Spinal cord (tissue), 10 donors: ENCODE results near the gene CHD2. TPM values are rescaled to one million over a fixed set of nuclear protein-coding genes. Genes with fewer than 3 reads are reported as not detected.

Source experiments
- DNase-seq, 6 donors: peaks; one replicate each; pipeline versions ENCODE4 v3.0.0 to v3.0.0-alpha.2; 2013 to 2015; ENCODE audit warnings: low spot score in 6 of 6, low read depth in 4 of 6
- H3K27ac ChIP-seq: one replicate; pipeline ENCODE4 v1.5.1; 2013; ENCODE audit warnings: low read depth, low read length, control low read depth
- H3K27me3 ChIP-seq: one replicate; pipeline ENCODE4 v1.6.1; 2013; ENCODE audit warnings: low read length; ENCODE audit not compliant: control insufficient read depth, insufficient read depth
- H3K36me3 ChIP-seq: one replicate; pipeline ENCODE4 v1.6.1; 2013; ENCODE audit warnings: low read length; ENCODE audit not compliant: control insufficient read depth, insufficient read depth
- H3K4me1 ChIP-seq: one replicate; pipeline ENCODE4 v1.6.1; 2013; ENCODE audit warnings: low read length; ENCODE audit not compliant: control insufficient read depth, insufficient read depth
- H3K4me3 ChIP-seq: one replicate; pipeline ENCODE4 v1.5.1; 2013; ENCODE audit warnings: low read depth, low read length, control low read depth
- H3K9me3 ChIP-seq: one replicate; pipeline ENCODE4 v1.6.1; 2013; ENCODE audit warnings: low read length; ENCODE audit not compliant: control insufficient read depth, insufficient read depth
- WGBS: methylation state at CpG from one replicate; pipeline ENCODE4 v1.1.5; 2013; ENCODE audit warnings: missing lambda C conversion rate; ENCODE audit not compliant: insufficient coverage; 5-methylcytosine and 5-hydroxymethylcytosine counted together
- polyA plus RNA-seq, 2 donors: library from polyadenylated mRNA; unstranded; fragments of 120-200 nt; gene quantifications; one replicate each; pipeline ENCODE4 v1.2.1, GENCODE V29; 2013; ENCODE audit not compliant: insufficient read length in 2 of 2
- total RNA-seq, 2 donors: library from RNA; depleted of rRNA in 1 of 2; stranded (reverse); fragments of 120-200 nt in 1 of 2; fragments of >200 nt in 1 of 2; gene quantifications; one replicate each; pipeline versions ENCODE4 v1.2.3 to v1.2.4, GENCODE V29; 2013 to 2014
- donor health status: healthy.

Gene CHD2
- total and polyA plus RNA-seq, 4 donors = 102 to 174 (median 105) TPM

- 71% methylated on average over 4 of the region's 5 CpGs for WGBS
- no peaks in the 10 kb centered on the region for H3K9me3 ChIP-seq
- no peaks in the 10 kb centered on the region for H3K36me3 ChIP-seq
- H3K4me3 ChIP-seq = no peak overlapping the region
- no peaks in the 10 kb centered on the region for H3K27me3 ChIP-seq
- H3K27ac ChIP-seq = no peak overlapping the region
- DNase-seq = no peak
- H3K4me1 ChIP-seq = peaks cover 10% of the 10 kb centered on the region
Observed at GRCh38 chr15:92878593-92879053, 21.5 kb upstream of the CHD2 start.

GRCh38 chr15:92879949-92880725 is 20.0 kb upstream of the CHD2 start:
- no peak for DNase-seq
- Histone ChIP-seq H3K27me3 (no peaks in the 10 kb centered on the region), H3K4me1 (peaks cover 10% of the 10 kb centered on the region), H3K27ac (peak overlapping the region; percentile 96), H3K36me3 (no peaks in the 10 kb centered on the region), H3K9me3 (no peaks in the 10 kb centered on the region), H3K4me3 (no peak overlapping the region)
- WGBS = 45% methylated on average over 3 of the region's 7 CpGs

- H3K4me3 ChIP-seq = no peak overlapping the region
- H3K4me1 ChIP-seq = peaks cover 10% of the 10 kb centered on the region
- WGBS = 14% methylated on average over 1 of the region's 2 CpGs
Observed at GRCh38 chr15:92880796-92881195, 19.3 kb upstream of the CHD2 start.

GRCh38 chr15:92881211-92881754 is 18.8 kb upstream of the CHD2 start:
- no peaks in the 10 kb centered on the region for H3K9me3 ChIP-seq
- peak overlapping the region; percentile 43 for H3K4me3 ChIP-seq
- no peaks in the 10 kb centered on the region for H3K27me3 ChIP-seq
- no peaks in the 10 kb centered on the region for H3K36me3 ChIP-seq
- H3K4me1 ChIP-seq = peaks cover 10% of the 10 kb centered on the region
- DNase-seq = peak in 2 of 6 donors; percentile 38 to 77
- 8% methylated on average over 2 of the region's 7 CpGs for WGBS
- peak overlapping the region; percentile 96 for H3K27ac ChIP-seq

More at GRCh38 chr15:92880796-92881195, 19.3 kb upstream of the CHD2 start:
- Histone ChIP-seq H3K36me3 (no peaks in the 10 kb centered on the region), H3K27ac (peak overlapping the region; percentile 96), H3K27me3 (no peaks in the 10 kb centered on the region), H3K9me3 (no peaks in the 10 kb centered on the region)
- peak in 2 of 6 donors; percentile 21 to 41 for DNase-seq

GRCh38 chr15:92881802-92882696 is 18.1 kb upstream of the CHD2 start:
- Histone ChIP-seq H3K27me3 (no peaks in the 10 kb centered on the region), H3K4me3 (peak overlapping the region; percentile 43), H3K36me3 (no peaks in the 10 kb centered on the region), H3K4me1 (peaks cover 10% of the 10 kb centered on the region), H3K9me3 (no peaks in the 10 kb centered on the region), H3K27ac (peak overlapping the region; percentile 96)
- 2% methylated on average over 34 of the region's 41 CpGs for whole genome bisulfite sequencing
- DNase-seq = peak; percentile 99 to 100 (median 100)

GRCh38 chr15:92882697-92883162 is 17.4 kb upstream of the CHD2 start:
- Histone ChIP-seq H3K4me3 (peak overlapping the region; percentile 75), H3K4me1 (peaks cover 10% of the 10 kb centered on the region), H3K36me3 (no peaks in the 10 kb centered on the region), H3K9me3 (no peaks in the 10 kb centered on the region), H3K27ac (peak overlapping the region; percentile 91), H3K27me3 (no peaks in the 10 kb centered on the region)
- under 1% methylated on average over 67 of the region's 67 CpGs for WGBS
- DNase-seq = no peak

- Histone ChIP-seq H3K27me3 (no peaks in the 10 kb centered on the region), H3K4me3 (peak overlapping the region; percentile 75), H3K36me3 (no peaks in the 10 kb centered on the region), H3K4me1 (peaks cover 10% of the 10 kb centered on the region), H3K27ac (peak overlapping the region; percentile 91), H3K9me3 (no peaks in the 10 kb centered on the region)
- peak in 2 of 6 donors; percentile 77 to 81 for DNase-seq
- WGBS = 0% methylated on average over 46 of the region's 53 CpGs
Observed at GRCh38 chr15:92883163-92883875, 16.8 kb upstream of the CHD2 start.

- Histone ChIP-seq H3K36me3 (peaks cover under 1% of the 10 kb centered on the region), H3K27me3 (no peaks in the 10 kb centered on the region), H3K4me1 (peaks cover 7% of the 10 kb centered on the region), H3K27ac (peak overlapping the region; percentile 91), H3K4me3 (peak overlapping the region; percentile 75), H3K9me3 (no peaks in the 10 kb centered on the region)
- 0% methylated on average over 5 of the region's 12 CpGs for WGBS
- DNase-seq = no peak
Observed at GRCh38 chr15:92883876-92884435, 16.2 kb upstream of the CHD2 start.
